Measurements from ENCODE around the gene AFF3.

DNA sequence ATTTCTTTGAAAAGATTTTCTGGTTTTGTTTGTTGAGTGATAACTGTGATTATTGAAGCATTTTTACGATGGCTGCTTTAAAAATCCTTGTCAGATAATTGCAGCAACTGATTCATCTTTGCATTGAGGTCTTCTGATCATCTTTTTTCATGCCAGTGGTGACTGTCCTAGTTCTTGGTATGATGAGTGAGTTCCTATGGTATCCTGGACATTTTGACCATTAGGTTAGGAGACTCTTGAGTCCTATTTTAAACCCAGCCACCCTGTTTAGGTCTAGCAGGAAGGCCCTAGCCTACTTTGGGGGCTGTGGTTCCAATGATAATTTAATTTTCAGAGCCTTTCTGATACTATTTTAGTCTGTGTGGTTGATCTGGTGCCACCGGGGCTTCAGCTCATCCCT lies 579.9 kb downstream of the AFF3 start:
- TF ChIP-seq FOXM1 (IDR thresholded peaks at IDR 0.05; ENCODE audit: low read depth, low read length) (no peak), CTCF (IDR thresholded peaks at IDR 0.05 in 2 of 3, conservative IDR thresholded peaks at IDR 0.05 in 1 of 3; ENCODE audit: control insufficient read depth in 2 of 3, extremely low read depth in 1 of 3, insufficient read depth in 1 of 3, low read depth in 3 of 3, low read length in 3 of 3) (no peak), RAD21 (IDR thresholded peaks at IDR 0.05; ENCODE audit: insufficient read depth, low read depth, low read length) (no peak), EZH2 (IDR thresholded peaks at IDR 0.05; ENCODE audit: borderline replicate concordance, control insufficient read depth, low read depth, low read length) (no peak), PML (IDR thresholded peaks at IDR 0.05; ENCODE audit: low read length) (no peak), NRF1 (conservative IDR thresholded peaks at IDR 0.05; ENCODE audit: low read depth, low read length) (no peak), EED (IDR thresholded peaks at IDR 0.05; ENCODE audit: low read depth) (no peak), RFX5 (IDR thresholded peaks at IDR 0.05; ENCODE audit: low read depth, low read length) (no peak), BRCA1 (IDR thresholded peaks at IDR 0.05; ENCODE audit: low read depth, low read length) (no peak), POLR2AphosphoS5 (IDR thresholded peaks at IDR 0.05; ENCODE audit: low read length) (no peak)
- TF ChIP-seq, protein P1, sequence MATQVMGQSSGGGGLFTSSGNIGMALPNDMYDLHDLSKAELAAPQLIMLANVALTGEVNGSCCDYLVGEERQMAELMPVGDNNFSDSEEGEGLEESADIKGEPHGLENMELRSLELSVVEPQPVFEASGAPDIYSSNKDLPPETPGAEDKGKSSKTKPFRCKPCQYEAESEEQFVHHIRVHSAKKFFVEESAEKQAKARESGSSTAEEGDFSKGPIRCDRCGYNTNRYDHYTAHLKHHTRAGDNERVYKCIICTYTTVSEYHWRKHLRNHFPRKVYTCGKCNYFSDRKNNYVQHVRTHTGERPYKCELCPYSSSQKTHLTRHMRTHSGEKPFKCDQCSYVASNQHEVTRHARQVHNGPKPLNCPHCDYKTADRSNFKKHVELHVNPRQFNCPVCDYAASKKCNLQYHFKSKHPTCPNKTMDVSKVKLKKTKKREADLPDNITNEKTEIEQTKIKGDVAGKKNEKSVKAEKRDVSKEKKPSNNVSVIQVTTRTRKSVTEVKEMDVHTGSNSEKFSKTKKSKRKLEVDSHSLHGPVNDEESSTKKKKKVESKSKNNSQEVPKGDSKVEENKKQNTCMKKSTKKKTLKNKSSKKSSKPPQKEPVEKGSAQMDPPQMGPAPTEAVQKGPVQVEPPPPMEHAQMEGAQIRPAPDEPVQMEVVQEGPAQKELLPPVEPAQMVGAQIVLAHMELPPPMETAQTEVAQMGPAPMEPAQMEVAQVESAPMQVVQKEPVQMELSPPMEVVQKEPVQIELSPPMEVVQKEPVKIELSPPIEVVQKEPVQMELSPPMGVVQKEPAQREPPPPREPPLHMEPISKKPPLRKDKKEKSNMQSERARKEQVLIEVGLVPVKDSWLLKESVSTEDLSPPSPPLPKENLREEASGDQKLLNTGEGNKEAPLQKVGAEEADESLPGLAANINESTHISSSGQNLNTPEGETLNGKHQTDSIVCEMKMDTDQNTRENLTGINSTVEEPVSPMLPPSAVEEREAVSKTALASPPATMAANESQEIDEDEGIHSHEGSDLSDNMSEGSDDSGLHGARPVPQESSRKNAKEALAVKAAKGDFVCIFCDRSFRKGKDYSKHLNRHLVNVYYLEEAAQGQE (IDR thresholded peaks at IDR 0.05; ENCODE audit: low read depth, low read length), result no peak

Data from GM12878 (cell line).